Sigmoid colon (tissue), 7 donors: ENCODE results near the gene GALNT18. TPM values are rescaled to one million over a fixed set of nuclear protein-coding genes. Genes with fewer than 3 reads are reported as not detected.
A peak's percentile ranks its signal among the peaks of the same experiment; 100 is the strongest.

Experiments used
- DNase-seq: peaks from one replicate; pipeline ENCODE4 v3.0.0-alpha.2; 2019
- H3K27ac ChIP-seq, 4 donors: fragments of 200-600 bp; sonication (generic); one replicate each; pipeline ENCODE4 v1.5.1; 2016 to 2019; ENCODE audit warnings: mild to moderate bottlenecking in 1 of 4
- H3K27me3 ChIP-seq, 3 donors: fragments of 200-600 bp; sonication (generic); one replicate each; pipeline ENCODE4 v1.5.1; 2019; ENCODE audit warnings: mild to moderate bottlenecking in 1 of 3
- H3K36me3 ChIP-seq, 4 donors: fragments of 200-600 bp; sonication (generic); one replicate each; pipeline ENCODE4 v1.5.1; 2016 to 2019
- H3K4me1 ChIP-seq, 4 donors: fragments of 200-600 bp; sonication (generic); one replicate each; pipeline ENCODE4 v1.5.1; 2017 to 2019
- H3K4me3 ChIP-seq, 4 donors: fragments of 200-600 bp; sonication (generic); one replicate each; pipeline ENCODE4 v1.5.1; 2017 to 2019; ENCODE audit warnings: mild to moderate bottlenecking in 2 of 4, moderate library complexity in 1 of 4
- H3K9me3 ChIP-seq, 4 donors: fragments of 200-600 bp in 3 of 4; sonication (generic) in 3 of 4; one replicate each; pipeline versions ENCODE4 v1.5.1 to v1.6.1; 2013 to 2019
- CTCF ChIP-seq, 4 experiments: fragments of 450-650 bp in 3 of 4; fragments of 200-600 bp in 1 of 4; IDR thresholded peaks; one replicate each; pipeline ENCODE4 v1.5.1; 2016 to 2019; ENCODE audit warnings: antibody characterized with exemption in 4 of 4, mild to moderate bottlenecking in 3 of 4, moderate library complexity in 2 of 4
- EP300 ChIP-seq, 4 donors: sonication (generic); formaldehyde crosslinking; IDR thresholded peaks; one replicate each; pipeline ENCODE4 v1.6.1; 2017; ENCODE audit warnings: antibody characterized with exemption in 4 of 4
- POLR2A ChIP-seq, 2 donors: fragments of 450-650 bp; IDR thresholded peaks; one replicate each; pipeline ENCODE4 v1.6.1; 2016; ENCODE audit warnings: antibody characterized with exemption in 2 of 2, mild to moderate bottlenecking in 2 of 2, moderate library complexity in 2 of 2
- POLR2AphosphoS5 ChIP-seq, 4 donors: sonication (generic); formaldehyde crosslinking; IDR thresholded peaks; one replicate each; pipeline ENCODE4 v1.6.1; 2017; ENCODE audit warnings: antibody characterized with exemption in 4 of 4
- WGBS, 2 donors: extraction: QIAGEN DNeasy Blood & Tissue Kit; methylation state at CpG; one replicate each; pipeline ENCODE4 v1.1.7; 2013; 5-methylcytosine and 5-hydroxymethylcytosine counted together
- intact Hi-C: fragments of 100-400 bp; cut with DNase I; formaldehyde crosslinking; loops from one replicate; pipeline ENCODE4 v1.15.1; 2023
- polyA plus RNA-seq, 3 donors: library from polyadenylated mRNA; stranded (reverse); fragments of 200-250 nt; gene quantifications; one replicate each; pipeline ENCODE4 v1.2.3, GENCODE V29; 2013
- total RNA-seq, 4 donors: library from RNA; depleted of rRNA; stranded (reverse); fragments of >200 nt; gene quantifications; one replicate each; pipeline ENCODE4 v1.1.0, GENCODE V29; 2016
- donor health status: healthy with polysubstance abuse.
- donor health status: Bipolar disorder and iron deficiency.
- donor health status: healthy.

GALNT18 gene
- total and polyA plus RNA-seq, 7 donors, result 0.92 to 48.6 (median 34.9) TPM

- H3K27ac ChIP-seq, result peak overlapping the region; percentile 85 to 93 (median 88)
- H3K4me3 ChIP-seq, result peak overlapping the region; percentile 64 to 85 (median 77)
- intact Hi-C loops, result loop anchor here (2.0 to 5.0 kb wide), 4 partner anchors 53 to 688 kb away; no protein-coding TSS in a partner anchor
- no peaks in the 10 kb centered on the region for H3K36me3 ChIP-seq
- DNase-seq, result peak; percentile 78
- H3K4me1 ChIP-seq, result peaks cover 0 to 67% (median 52%) of the 10 kb centered on the region in 4 donors
- H3K9me3 ChIP-seq, result no peaks in the 10 kb centered on the region
- WGBS, 2 donors, result 6% methylated on average over 48 of the region's 48 CpGs
- H3K27me3 ChIP-seq, result no peaks in the 10 kb centered on the region
- TF ChIP-seq POLR2AphosphoS5 (IDR thresholded peaks at IDR 0.05), result peak in 2 of 4 donors; percentile 33 to 45
- no peak for TF ChIP-seq CTCF (IDR thresholded peaks at IDR 0.05)
Observed at GRCh38 chr11:11620173-11620920, 1.5 kb downstream of the GALNT18 start.

GRCh38 chr11:11618973-11619435 is 2.8 kb downstream of the GALNT18 start:
- intact Hi-C loops, result no loop called here
- peaks cover 0 to 73% (median 58%) of the 10 kb centered on the region in 4 donors for H3K4me1 ChIP-seq
- TF ChIP-seq EP300 (IDR thresholded peaks at IDR 0.05) (no peak), CTCF (IDR thresholded peaks at IDR 0.05) (peak in 1 of 4 experiments; percentile 25)
- 48 to 54% methylated on average over 4 of the region's 4 CpGs for WGBS, 2 donors
- peak overlapping the region in 2 of 4 donors; percentile 75 to 85 for H3K4me3 ChIP-seq
- H3K27me3 ChIP-seq, result no peaks in the 10 kb centered on the region
- peak overlapping the region in 3 of 4 donors; percentile 9 to 93 (median 90) for H3K27ac ChIP-seq
- H3K9me3 ChIP-seq, result no peaks in the 10 kb centered on the region
- H3K36me3 ChIP-seq, result no peaks in the 10 kb centered on the region
- no peak for DNase-seq

GRCh38 chr11:11615086-11615485 is 6.7 kb downstream of the GALNT18 start:
- DNase-seq, result no peak
- intact Hi-C loops, result no loop called here
- Histone ChIP-seq H3K36me3 (no peaks in the 10 kb centered on the region), H3K27me3 (no peaks in the 10 kb centered on the region), H3K4me1 (peaks cover 0 to 75% (median 50%) of the 10 kb centered on the region in 4 donors), H3K9me3 (no peaks in the 10 kb centered on the region), H3K27ac (peak overlapping the region in 1 of 4 donors; percentile 2), H3K4me3 (no peak overlapping the region)
- TF ChIP-seq POLR2A (IDR thresholded peaks at IDR 0.05) (no peak), CTCF (IDR thresholded peaks at IDR 0.05) (no peak), EP300 (IDR thresholded peaks at IDR 0.05) (no peak), POLR2AphosphoS5 (IDR thresholded peaks at IDR 0.05) (no peak)
- WGBS, 2 donors, result 59 to 74% methylated on average over 4 of the region's 4 CpGs

- Histone ChIP-seq H3K4me1 (peaks cover 0 to 66% (median 42%) of the 10 kb centered on the region in 4 donors), H3K4me3 (no peak overlapping the region), H3K27ac (peak overlapping the region in 1 of 4 donors; percentile 5), H3K9me3 (no peaks in the 10 kb centered on the region), H3K27me3 (no peaks in the 10 kb centered on the region), H3K36me3 (no peaks in the 10 kb centered on the region)
- intact Hi-C loops, result no loop called here
- TF ChIP-seq POLR2A (IDR thresholded peaks at IDR 0.05), result no peak
- no peak for TF ChIP-seq POLR2AphosphoS5 (IDR thresholded peaks at IDR 0.05)
- TF ChIP-seq CTCF (IDR thresholded peaks at IDR 0.05), result no peak
- TF ChIP-seq EP300 (IDR thresholded peaks at IDR 0.05), result no peak
- no peak for DNase-seq
- 90 to 93% methylated on average over 4 of the region's 4 CpGs for WGBS, 2 donors
Observed at GRCh38 chr11:11612439-11612838, 9.4 kb downstream of the GALNT18 start.
